Activated CD4-positive, CD25-positive, alpha-beta regulatory T cell treated with anti-CD3 and anti-CD28 coated beads, Interleukin-2, amount 50 U/mL, for 24 hours (primary cell): Measurements from ENCODE around the gene NXPH3.

Experiments used
- ATAC-seq, 2 donors: fragments of 150-1000 bp; cut with Tn5 transposase; one replicate each; pipeline ENCODE4 v1.10.0; 2021; ENCODE audit warnings: mild to moderate bottlenecking in 1 of 2, moderate library complexity in 1 of 2

NXPH3 gene

GRCh38 chr17:49576088-49576916 lies 631 bp downstream of the NXPH3 start:
- ATAC-seq: no peak

DNA sequence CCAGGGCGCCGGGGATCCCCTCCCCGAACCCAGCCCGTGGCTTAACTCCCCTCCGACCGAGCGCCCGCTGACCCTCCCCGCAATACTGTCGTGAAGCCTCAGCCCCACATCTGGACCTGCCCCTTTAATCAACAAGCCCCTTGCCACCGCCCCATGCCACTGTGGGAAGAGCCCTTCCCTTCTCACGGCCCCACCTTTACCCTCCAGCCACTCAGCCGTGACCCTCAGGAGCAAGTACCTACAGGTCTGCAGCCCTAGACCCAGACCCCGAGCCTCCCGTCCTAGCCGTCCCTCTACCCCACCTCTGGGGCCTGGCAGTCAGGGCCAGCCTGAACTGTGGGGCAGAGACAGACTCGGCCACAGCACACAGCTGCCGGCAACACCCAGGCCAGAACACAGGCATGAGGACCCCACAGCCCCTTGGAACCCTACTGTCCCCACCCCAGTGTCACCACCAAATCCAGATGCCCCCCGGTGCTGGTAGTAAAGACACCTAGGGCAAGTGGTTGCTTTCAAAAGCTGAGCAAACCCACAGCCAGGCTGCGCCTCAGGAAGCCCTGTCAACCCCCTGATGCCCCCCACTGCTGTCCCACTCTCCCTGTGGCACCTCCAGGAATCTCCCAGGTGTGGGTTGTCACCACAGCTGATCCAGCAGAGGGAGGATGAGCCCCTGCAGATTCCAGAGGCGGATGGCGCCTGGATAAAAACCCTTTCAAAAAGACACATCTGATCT lies 1.4 kb downstream of the NXPH3 start:
- no peak for ATAC-seq

DNA sequence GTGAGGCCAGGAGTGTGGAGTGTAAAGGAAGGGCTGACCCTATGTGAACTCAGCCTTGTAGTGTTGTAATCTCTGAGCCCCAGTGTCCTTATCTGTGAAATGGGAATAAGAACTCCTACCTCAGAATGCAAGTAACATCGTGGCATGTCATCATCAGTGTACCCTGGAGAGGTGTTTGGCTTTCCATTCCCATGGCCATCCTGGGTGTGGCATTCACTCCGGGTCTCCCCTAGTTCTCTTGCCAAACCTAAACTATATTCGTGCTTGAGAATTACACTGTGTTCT lies 1.9 kb downstream of the NXPH3 start:
- no peak for ATAC-seq

DNA sequence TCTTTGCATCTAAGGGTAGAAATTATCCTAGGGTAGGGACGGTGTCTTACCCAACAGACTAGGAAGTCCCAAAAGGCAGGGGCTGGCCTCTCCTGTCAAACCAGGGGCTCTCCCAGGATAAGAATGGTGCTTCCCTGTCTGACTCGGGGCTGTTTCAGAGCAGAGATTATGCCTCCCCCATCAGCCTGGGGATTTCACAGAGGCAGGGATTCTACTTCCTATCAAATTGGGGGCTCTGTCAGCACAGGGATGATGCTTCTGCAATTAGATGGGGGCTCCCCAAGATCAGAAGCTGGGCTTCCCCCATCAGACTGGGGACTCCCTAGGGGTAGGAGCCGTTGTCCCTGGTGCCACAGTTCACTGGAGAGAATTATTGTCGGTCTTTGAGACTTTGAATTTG lies 2.3 kb downstream of the NXPH3 start:
- no peak for ATAC-seq

GRCh38 chr17:49578414-49578813 lies 2.7 kb downstream of the NXPH3 start:
- ATAC-seq: no peak

DNA sequence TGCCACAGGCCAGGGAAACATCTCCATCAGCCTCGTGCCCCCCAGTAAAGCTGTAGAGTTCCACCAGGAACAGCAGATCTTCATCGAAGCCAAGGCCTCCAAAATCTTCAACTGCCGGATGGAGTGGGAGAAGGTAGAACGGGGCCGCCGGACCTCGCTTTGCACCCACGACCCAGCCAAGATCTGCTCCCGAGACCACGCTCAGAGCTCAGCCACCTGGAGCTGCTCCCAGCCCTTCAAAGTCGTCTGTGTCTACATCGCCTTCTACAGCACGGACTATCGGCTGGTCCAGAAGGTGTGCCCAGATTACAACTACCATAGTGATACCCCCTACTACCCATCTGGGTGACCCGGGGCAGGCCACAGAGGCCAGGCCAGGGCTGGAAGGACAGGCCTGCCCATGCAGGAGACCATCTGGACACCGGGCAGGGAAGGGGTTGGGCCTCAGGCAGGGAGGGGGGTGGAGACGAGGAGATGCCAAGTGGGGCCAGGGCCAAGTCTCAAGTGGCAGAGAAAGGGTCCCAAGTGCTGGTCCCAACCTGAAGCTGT lies 3.4 kb downstream of the NXPH3 start:
- ATAC-seq: no peak

DNA sequence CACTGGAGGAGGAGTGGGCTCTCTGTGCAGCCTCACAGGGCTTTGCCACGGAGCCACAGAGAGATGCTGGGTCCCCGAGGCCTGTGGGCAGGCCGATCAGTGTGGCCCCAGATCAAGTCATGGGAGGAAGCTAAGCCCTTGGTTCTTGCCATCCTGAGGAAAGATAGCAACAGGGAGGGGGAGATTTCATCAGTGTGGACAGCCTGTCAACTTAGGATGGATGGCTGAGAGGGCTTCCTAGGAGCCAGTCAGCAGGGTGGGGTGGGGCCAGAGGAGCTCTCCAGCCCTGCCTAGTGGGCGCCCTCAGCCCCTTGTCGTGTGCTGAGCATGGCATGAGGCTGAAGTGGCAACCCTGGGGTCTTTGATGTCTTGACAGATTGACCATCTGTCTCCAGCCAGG lies 3.9 kb downstream of the NXPH3 start:
- ATAC-seq: no peak

GRCh38 chr17:49580055-49580721 lies 4.5 kb downstream of the NXPH3 start:
- ATAC-seq: no peak

DNA sequence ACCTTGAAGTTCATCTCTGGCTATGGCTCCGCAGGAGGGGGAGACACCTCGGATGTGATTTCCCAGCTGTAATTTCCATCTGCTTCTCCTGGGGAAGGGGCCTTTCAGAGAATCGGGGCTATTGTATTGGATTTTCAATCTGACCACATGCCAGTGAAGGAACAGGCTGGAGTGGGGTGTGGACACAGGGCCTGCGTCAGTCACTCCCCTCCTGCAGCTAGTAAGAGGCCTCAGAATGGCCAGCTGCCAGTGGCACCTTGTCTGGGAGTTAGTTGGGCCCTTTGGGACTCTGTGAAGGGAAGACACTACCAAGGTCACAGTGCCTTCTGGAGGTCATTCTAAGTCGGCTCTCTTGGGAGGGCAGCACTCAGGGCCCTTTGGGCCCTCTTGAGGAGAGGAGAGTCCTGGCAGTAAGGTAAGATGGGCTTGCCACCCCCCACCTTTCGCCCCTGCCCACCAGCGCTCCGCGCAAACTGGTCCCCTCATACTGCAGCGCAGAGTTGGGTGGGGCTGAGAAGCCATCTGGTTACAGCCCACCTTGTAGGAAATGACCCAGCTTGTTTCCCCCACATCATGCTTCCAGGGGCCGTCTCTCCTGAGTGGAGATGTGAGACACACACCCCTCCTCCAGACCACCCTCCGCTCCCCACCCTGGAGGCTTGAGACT lies 5.4 kb downstream of the NXPH3 start:
- ATAC-seq: no peak

DNA sequence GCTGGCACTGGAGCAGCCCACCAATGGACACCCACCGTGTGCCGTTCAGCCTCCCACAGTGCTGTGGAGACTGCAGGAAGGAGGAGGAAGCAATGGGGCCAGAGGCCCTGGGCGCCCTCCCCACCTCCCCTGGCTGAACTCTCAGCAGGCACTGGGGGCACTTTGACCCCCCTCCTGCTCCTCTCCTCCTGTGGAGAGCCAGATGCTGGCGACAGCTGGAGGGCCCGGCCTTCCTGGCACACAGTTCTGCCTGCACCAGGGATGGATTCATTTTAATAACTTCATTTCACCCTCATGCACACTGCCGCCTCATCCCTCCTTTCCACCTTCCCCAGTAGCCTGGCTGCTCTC lies 6.0 kb downstream of the NXPH3 start:
- no peak for ATAC-seq

- ATAC-seq: no peak
Measured at GRCh38 chr17:49582055-49582722, 6.5 kb downstream of the NXPH3 start.

DNA sequence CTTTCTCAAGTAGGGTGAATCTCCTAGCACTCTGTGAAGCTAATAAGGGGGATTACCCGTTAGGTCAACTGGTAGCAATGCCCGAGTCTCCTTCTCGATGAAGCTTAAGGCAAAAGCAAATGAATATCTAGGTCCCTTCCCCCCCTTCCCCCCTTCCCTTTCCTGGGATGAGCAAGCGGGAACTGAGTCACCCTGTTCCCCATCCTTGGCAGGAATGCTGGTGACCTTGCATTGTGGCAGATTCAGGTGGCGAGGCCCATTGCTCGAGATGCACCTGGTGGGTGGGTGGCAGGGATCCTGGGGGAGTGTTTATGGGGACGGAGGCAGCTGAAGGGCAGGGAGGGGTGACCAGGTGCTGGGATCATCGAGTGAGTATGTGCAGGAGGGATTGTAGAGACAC lies 7.1 kb downstream of the NXPH3 start:
- no peak for ATAC-seq

- ATAC-seq: no peak
Measured at GRCh38 chr17:49583226-49583625, 7.6 kb downstream of the NXPH3 start.

- no peak for ATAC-seq
Measured at GRCh38 chr17:49583889-49584288, 8.2 kb downstream of the NXPH3 start.

DNA sequence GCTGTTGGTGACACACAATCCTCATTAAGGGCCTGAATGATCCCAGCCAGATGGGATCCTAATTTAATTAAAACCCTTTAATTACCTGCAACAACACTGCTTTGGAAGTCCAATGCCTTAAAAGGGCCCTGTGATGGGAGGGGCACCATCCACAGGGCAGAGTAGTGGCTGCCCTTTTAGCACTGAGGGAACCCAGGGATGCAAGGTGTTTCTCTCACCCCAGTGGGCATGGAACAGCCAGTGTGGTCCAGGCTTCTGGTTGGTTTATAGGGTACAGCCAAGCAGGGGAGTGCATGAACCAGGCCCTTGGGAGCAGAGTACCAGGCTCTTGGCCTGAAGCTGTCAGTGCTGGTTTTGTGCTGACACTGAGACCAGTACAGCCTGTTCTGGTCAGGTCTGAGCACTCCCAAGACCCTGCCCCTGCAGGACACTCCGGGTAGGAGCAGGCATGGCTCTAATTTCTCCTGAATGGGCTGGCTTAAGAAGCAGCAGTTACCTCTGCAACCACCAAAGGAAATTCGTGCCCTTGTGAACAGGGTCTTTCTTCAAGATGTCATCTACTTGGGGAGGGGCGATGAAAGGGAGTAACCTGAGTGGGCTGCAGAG lies 9.9 kb downstream of the NXPH3 start:
- no peak for ATAC-seq

- no peak for ATAC-seq
Measured at GRCh38 chr17:49587366-49588073, 11.8 kb downstream of the NXPH3 start.

DNA sequence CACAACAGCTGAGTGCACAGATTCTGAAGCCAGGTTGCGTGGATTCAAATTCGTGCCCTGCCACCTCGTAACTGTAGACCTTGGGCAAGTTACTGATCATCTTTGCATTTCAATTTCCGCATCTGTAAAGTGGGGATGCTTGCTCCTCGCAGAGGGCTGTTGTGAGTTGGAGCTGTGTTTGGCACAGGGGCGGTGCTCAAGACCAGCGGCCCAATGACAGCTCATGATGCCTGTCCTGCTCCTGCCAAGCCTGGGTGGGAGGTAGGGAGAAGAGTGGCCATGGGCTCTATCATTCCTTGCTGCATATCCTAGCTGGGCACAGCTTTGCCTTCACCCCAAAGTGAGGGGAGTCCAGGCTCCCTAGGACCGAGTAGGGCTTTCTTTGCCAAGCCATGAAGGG lies 12.6 kb downstream of the NXPH3 start:
- no peak for ATAC-seq

DNA sequence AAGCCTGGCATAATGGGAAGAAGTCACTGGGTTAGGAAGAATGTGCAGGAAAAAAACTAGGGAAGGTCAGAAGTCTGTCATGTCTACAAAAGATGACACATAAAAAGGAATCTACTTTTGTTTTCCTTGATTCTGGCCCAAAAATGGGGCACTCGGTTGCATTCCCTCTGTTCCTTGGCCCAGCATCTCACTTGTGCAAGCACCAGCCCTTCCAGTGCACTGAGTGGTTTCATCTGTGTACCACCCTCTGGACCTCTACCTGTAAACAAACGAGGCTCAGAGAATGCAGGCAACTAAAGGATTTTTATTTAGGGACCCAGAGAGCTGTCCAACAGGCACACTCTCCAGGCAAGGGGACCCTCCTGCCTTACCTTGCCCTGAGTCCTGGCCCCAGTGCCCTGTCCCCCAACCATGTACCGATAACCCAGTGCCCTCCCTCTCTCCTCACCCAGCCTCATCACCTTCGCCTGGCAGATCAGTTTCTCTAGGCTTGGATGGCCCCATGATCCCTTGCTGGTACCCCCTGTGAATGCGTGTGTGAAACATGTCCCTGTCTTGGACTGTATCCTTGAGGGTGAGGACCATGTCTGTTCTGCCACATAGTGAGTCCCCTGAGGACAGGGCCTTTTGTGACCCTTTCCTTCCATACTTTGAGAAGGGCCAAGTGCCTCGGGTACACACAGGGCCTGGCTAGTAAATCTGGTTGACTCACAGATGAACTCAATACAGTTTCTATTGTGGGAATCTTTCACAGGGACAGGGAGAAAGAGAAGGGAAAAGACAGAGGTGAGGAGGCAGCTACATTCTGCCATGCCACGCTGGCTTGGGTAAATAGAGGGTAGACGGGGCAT lies 13.3 kb downstream of the NXPH3 start:
- ATAC-seq: no peak

DNA sequence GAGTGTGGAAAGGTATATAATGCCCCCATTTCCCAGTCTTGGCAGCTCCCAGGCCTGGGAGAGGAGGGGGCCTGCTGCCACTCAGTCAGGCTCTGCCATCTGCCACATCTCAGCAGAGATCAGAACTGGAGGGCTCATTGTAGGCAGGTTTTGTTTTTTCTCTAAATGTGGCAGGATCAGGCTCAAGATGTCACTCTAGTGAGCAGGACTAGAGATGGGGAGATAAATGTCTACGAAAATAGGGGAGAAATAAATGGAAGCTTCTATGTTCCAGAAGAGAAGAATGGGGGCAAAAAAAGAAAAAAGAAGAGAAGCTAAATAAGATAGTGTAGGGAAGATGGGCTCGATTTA lies 13.9 kb downstream of the NXPH3 start:
- ATAC-seq: no peak

GRCh38 chr17:49590874-49591273 lies 15.2 kb downstream of the NXPH3 start:
- no peak for ATAC-seq

- no peak for ATAC-seq
Measured at GRCh38 chr17:49592263-49592662, 16.6 kb downstream of the NXPH3 start.
